RWPE2 (cell line): ENCODE results near the gene SLC38A9.

ENCODE experiments used
- ATAC-seq: fragments of 200-7000 bp; cut with Tn5 transposase; 3 replicates; pipeline ENCODE4 v1.9.1; 2021; ENCODE audit warnings: low read depth
- DNase-seq: peaks from one replicate; pipeline ENCODE4 v3.0.0-alpha.2; 2020; ENCODE audit warnings: low spot score
- H3K27ac ChIP-seq: fragments of 450-650 bp; 2 replicates; pipeline ENCODE4 v1.5.1; 2017; ENCODE audit warnings: mild to moderate bottlenecking; ENCODE audit not compliant: poor library complexity, severe bottlenecking
- H3K27me3 ChIP-seq: fragments of 250-450 bp; sonication (Bioruptor Pico); 2 replicates; pipeline ENCODE4 v1.5.1; 2021; ENCODE audit warnings: mild to moderate bottlenecking, moderate library complexity; ENCODE audit not compliant: insufficient read depth, poor library complexity, severe bottlenecking
- H3K36me3 ChIP-seq: fragments of 250-450 bp; sonication (Bioruptor Pico); 2 replicates; pipeline ENCODE4 v1.5.1; 2020; ENCODE audit warnings: low read depth, mild to moderate bottlenecking, moderate library complexity
- H3K4me1 ChIP-seq: fragments of 250-450 bp; sonication (Bioruptor Pico); 2 replicates; pipeline ENCODE4 v1.5.1; 2021; ENCODE audit warnings: mild to moderate bottlenecking, moderate library complexity; ENCODE audit not compliant: insufficient read depth, poor library complexity, severe bottlenecking
- H3K4me3 ChIP-seq: fragments of 250-450 bp; sonication (Bioruptor Pico); 2 replicates; pipeline ENCODE4 v1.5.1; 2021; ENCODE audit warnings: mild to moderate bottlenecking, moderate library complexity; ENCODE audit not compliant: severe bottlenecking
- H3K9me3 ChIP-seq: fragments of 250-450 bp; sonication (Bioruptor Pico); 2 replicates; pipeline ENCODE4 v1.5.1; 2021; ENCODE audit warnings: mild to moderate bottlenecking, moderate library complexity; ENCODE audit not compliant: severe bottlenecking
- CTCF ChIP-seq: fragments of 450-650 bp; IDR thresholded peaks from one replicate; pipeline ENCODE4 v1.5.1; 2017; ENCODE audit warnings: mild to moderate bottlenecking, moderate library complexity; ENCODE audit not compliant: poor library complexity, severe bottlenecking

Gene SLC38A9

GRCh38 chr5:55625913-55626312 lies 86.2 kb downstream of the SLC38A9 start:
- ATAC-seq (no peak), DNase-seq (no peak)
- no peak overlapping the region for H3K4me3 ChIP-seq
- H3K4me1 ChIP-seq = no peaks in the 10 kb centered on the region
- H3K9me3 ChIP-seq = no peaks in the 10 kb centered on the region
- H3K36me3 ChIP-seq = peaks cover 5% of the 10 kb centered on the region; the same call in 1 of the 2 replicates
- no peaks in the 10 kb centered on the region for H3K27me3 ChIP-seq
- TF ChIP-seq CTCF = no peak
- no peak overlapping the region for H3K27ac ChIP-seq

GRCh38 chr5:55625589-55625909 lies 86.6 kb downstream of the SLC38A9 start:
- H3K4me3 ChIP-seq = no peak overlapping the region
- TF ChIP-seq CTCF = no peak
- H3K27ac ChIP-seq = no peak overlapping the region
- peaks cover 5% of the 10 kb centered on the region; the same call in 1 of the 2 replicates for H3K36me3 ChIP-seq
- H3K4me1 ChIP-seq = no peaks in the 10 kb centered on the region
- H3K9me3 ChIP-seq = no peaks in the 10 kb centered on the region
- no peak for DNase-seq
- no peak for ATAC-seq
- H3K27me3 ChIP-seq = no peaks in the 10 kb centered on the region

GRCh38 chr5:55624841-55625588 lies 87.1 kb downstream of the SLC38A9 start:
- Histone ChIP-seq H3K4me3 (no peak overlapping the region), H3K9me3 (no peaks in the 10 kb centered on the region), H3K27ac (no peak overlapping the region), H3K27me3 (no peaks in the 10 kb centered on the region), H3K36me3 (peaks cover 5% of the 10 kb centered on the region; the same call in 1 of the 2 replicates), H3K4me1 (no peaks in the 10 kb centered on the region)
- ATAC-seq (no peak), DNase-seq (no peak)
- TF ChIP-seq CTCF = no peak

GRCh38 chr5:55623789-55624188 lies 88.3 kb downstream of the SLC38A9 start:
- DNase-seq (no peak), ATAC-seq (no peak)
- Histone ChIP-seq H3K4me3 (no peak overlapping the region), H3K4me1 (no peaks in the 10 kb centered on the region), H3K9me3 (no peaks in the 10 kb centered on the region), H3K27ac (no peak overlapping the region), H3K36me3 (peaks cover 5% of the 10 kb centered on the region; the same call in 1 of the 2 replicates), H3K27me3 (no peaks in the 10 kb centered on the region)
- no peak for TF ChIP-seq CTCF

GRCh38 chr5:55622460-55622859 lies 89.7 kb downstream of the SLC38A9 start:
- Histone ChIP-seq H3K27ac (no peak overlapping the region), H3K27me3 (no peaks in the 10 kb centered on the region), H3K36me3 (peaks cover 5% of the 10 kb centered on the region; the same call in 1 of the 2 replicates), H3K4me1 (no peaks in the 10 kb centered on the region), H3K9me3 (no peaks in the 10 kb centered on the region), H3K4me3 (no peak overlapping the region)
- ATAC-seq = no peak
- DNase-seq = no peak
- no peak for TF ChIP-seq CTCF
